WTC11 (cell line): Measurements from ENCODE around the gene PLXNC1.

Source experiments
- ATF3 ChIP-seq: sonication (generic); formaldehyde crosslinking; conservative IDR thresholded peaks from 2 replicates; pipeline ENCODE4 v1.8.1; 2022; ENCODE audit warnings: mild to moderate bottlenecking, missing genetic modification reagents
- ATF6 ChIP-seq: sonication (generic); formaldehyde crosslinking; IDR thresholded peaks from 2 replicates; pipeline ENCODE4 v1.8.1; 2023; ENCODE audit warnings: mild to moderate bottlenecking, missing genetic modification reagents
- CTCF ChIP-seq: fragments of 200-600 bp; IDR thresholded peaks from 2 replicates; pipeline ENCODE4 v1.8.0; 2022; ENCODE audit warnings: antibody characterized with exemption
- NR2C2 ChIP-seq: sonication (generic); formaldehyde crosslinking; IDR thresholded peaks from 2 replicates; pipeline ENCODE4 v1.8.0; 2022; ENCODE audit warnings: mild to moderate bottlenecking, missing genetic modification reagents
- TF ChIP-seq, protein P1 (sequence below): sonication (generic); formaldehyde crosslinking; IDR thresholded peaks from 2 replicates; pipeline ENCODE4 v1.8.1; 2023; ENCODE audit warnings: mild to moderate bottlenecking, missing genetic modification reagents, moderate library complexity

GRCh38 chr12:94220804-94221203, 72.4 kb downstream of the PLXNC1 start:
- TF ChIP-seq CTCF (no peak), ATF3 (CRISPR knock-in tag) (no peak), ATF6 (CRISPR knock-in tag) (no peak), NR2C2 (CRISPR knock-in tag) (no peak)
- TF ChIP-seq, protein P1, sequence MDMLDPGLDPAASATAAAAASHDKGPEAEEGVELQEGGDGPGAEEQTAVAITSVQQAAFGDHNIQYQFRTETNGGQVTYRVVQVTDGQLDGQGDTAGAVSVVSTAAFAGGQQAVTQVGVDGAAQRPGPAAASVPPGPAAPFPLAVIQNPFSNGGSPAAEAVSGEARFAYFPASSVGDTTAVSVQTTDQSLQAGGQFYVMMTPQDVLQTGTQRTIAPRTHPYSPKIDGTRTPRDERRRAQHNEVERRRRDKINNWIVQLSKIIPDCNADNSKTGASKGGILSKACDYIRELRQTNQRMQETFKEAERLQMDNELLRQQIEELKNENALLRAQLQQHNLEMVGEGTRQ (CRISPR knock-in tag), result no peak
